HEK293 (cell line): ENCODE data around the gene PRAC2.

Experiments
- CTCF ChIA-PET: fragments of 350-600 bp; formaldehyde crosslinking; extraction: SDS; loops from one replicate; lab custom pipeline; 2021; ENCODE audit warnings: antibody characterized with exemption; lab: Yijun Ruan, JAX
- POLR2A ChIA-PET: fragments of 300-600 bp; formaldehyde crosslinking; extraction: SDS; loops from one replicate; lab custom pipeline; 2020; ENCODE audit warnings: antibody characterized with exemption, inconsistent platforms; lab: Yijun Ruan, JAX
- H3K27ac ChIP-seq: fragments of 200-500 bp; sonication (Bioruptor generic); 2 replicates; pipeline ENCODE4 v1.5.1; 2014; ENCODE audit warnings: low read depth, low read length, control low read depth, inconsistent platforms; ENCODE audit errors: extremely low read depth
- H3K36me3 ChIP-seq, 2 experiments: fragments of 200-500 bp in 1 of 2; sonication (Bioruptor generic) in 1 of 2; 1 replicate in 1 of 2; 2 replicates in 1 of 2; pipeline ENCODE4 v1.5.1; 2014 to 2017; ENCODE audit warnings: inconsistent platforms in 2 of 2, low read length in 2 of 2; ENCODE audit not compliant: control insufficient read depth in 2 of 2, insufficient read depth in 1 of 2
- H3K4me1 ChIP-seq: fragments of 200-500 bp; sonication (Bioruptor generic); 2 replicates; pipeline ENCODE4 v1.5.1; 2014; ENCODE audit warnings: mild to moderate bottlenecking, low read length, inconsistent platforms; ENCODE audit not compliant: control insufficient read depth, insufficient read depth
- H3K4me3 ChIP-seq: 2 replicates; pipeline ENCODE4 v1.5.1; 2011; ENCODE audit warnings: low read depth, mild to moderate bottlenecking, control low read depth, low read length, moderate library complexity
- H3K9me3 ChIP-seq: fragments of 200-500 bp; sonication (Bioruptor generic); 2 replicates; pipeline ENCODE4 v1.5.1; 2014; ENCODE audit warnings: low read depth, low read length, inconsistent platforms; ENCODE audit not compliant: control insufficient read depth, insufficient read depth
- KLF9 ChIP-seq: fragments of 450-650 bp; formaldehyde crosslinking; IDR thresholded peaks from 2 replicates; pipeline ENCODE4 v1.5.1; 2016; ENCODE audit warnings: missing biosample characterization, missing genetic modification characterization, low read depth
- OSR2 ChIP-seq: fragments of 450-650 bp; formaldehyde crosslinking; IDR thresholded peaks from 2 replicates; pipeline ENCODE4 v1.5.1; 2016; ENCODE audit warnings: missing biosample characterization, missing genetic modification characterization
- PRDM1 ChIP-seq: fragments of 450-650 bp; formaldehyde crosslinking; IDR thresholded peaks from 2 replicates; pipeline ENCODE4; 2016; ENCODE audit warnings: missing biosample characterization, missing genetic modification characterization
- SP7 ChIP-seq: fragments of 450-650 bp; formaldehyde crosslinking; IDR thresholded peaks from 2 replicates; pipeline ENCODE4 v1.5.1; 2016; ENCODE audit warnings: missing biosample characterization, missing genetic modification characterization
- ZNF132 ChIP-seq: fragments of 450-650 bp; formaldehyde crosslinking; IDR thresholded peaks from 2 replicates; pipeline ENCODE4 v1.5.1; 2017; ENCODE audit warnings: missing biosample characterization, missing genetic modification characterization, borderline replicate concordance
- ZNF175 ChIP-seq: fragments of 450-650 bp; formaldehyde crosslinking; IDR thresholded peaks from 2 replicates; pipeline ENCODE4 v1.5.1; 2016; ENCODE audit warnings: missing biosample characterization, missing genetic modification characterization
- ZNF2 ChIP-seq: fragments of 450-650 bp; formaldehyde crosslinking; IDR thresholded peaks from 2 replicates; pipeline ENCODE4 v1.5.1; 2016; ENCODE audit warnings: missing biosample characterization, missing genetic modification characterization
- ZNF335 ChIP-seq: fragments of 450-650 bp; formaldehyde crosslinking; conservative IDR thresholded peaks from 2 replicates; pipeline ENCODE4 v1.5.1; 2016; ENCODE audit warnings: missing biosample characterization, missing genetic modification characterization
- ZNF501 ChIP-seq: fragments of 450-650 bp; formaldehyde crosslinking; IDR thresholded peaks from 2 replicates; pipeline ENCODE4 v1.5.1; 2016; ENCODE audit warnings: missing biosample characterization, missing genetic modification characterization
- ZNF558 ChIP-seq: fragments of 450-650 bp; formaldehyde crosslinking; IDR thresholded peaks from 2 replicates; pipeline ENCODE4 v1.5.1; 2016; ENCODE audit warnings: missing biosample characterization, missing genetic modification characterization
- ZNF621 ChIP-seq: fragments of 450-650 bp; formaldehyde crosslinking; IDR thresholded peaks from 2 replicates; pipeline ENCODE4 v1.5.1; 2017; ENCODE audit warnings: missing biosample characterization, missing genetic modification characterization
- ZNF654 ChIP-seq: fragments of 450-650 bp; formaldehyde crosslinking; IDR thresholded peaks from 2 replicates; pipeline ENCODE4 v1.5.1; 2016; ENCODE audit warnings: low read depth, missing biosample characterization, missing genetic modification characterization
- ZNF660 ChIP-seq: fragments of 450-650 bp; IDR thresholded peaks from 2 replicates; pipeline ENCODE4 v1.5.1; 2018; ENCODE audit warnings: missing biosample characterization, mild to moderate bottlenecking, missing genetic modification characterization
- ZNF76 ChIP-seq: fragments of 450-650 bp; formaldehyde crosslinking; IDR thresholded peaks from 2 replicates; pipeline ENCODE4; 2016; ENCODE audit warnings: low read depth, missing biosample characterization, missing genetic modification characterization, borderline replicate concordance
- ZNF776 ChIP-seq: fragments of 450-650 bp; formaldehyde crosslinking; IDR thresholded peaks from 2 replicates; pipeline ENCODE4 v1.5.0; 2017; ENCODE audit warnings: missing biosample characterization, missing genetic modification characterization, borderline replicate concordance
- ZSCAN16 ChIP-seq: fragments of 450-650 bp; formaldehyde crosslinking; IDR thresholded peaks from 2 replicates; pipeline ENCODE4 v1.5.1; 2016; ENCODE audit warnings: missing biosample characterization, missing genetic modification characterization
- ZXDB ChIP-seq: fragments of 450-650 bp; formaldehyde crosslinking; IDR thresholded peaks from 2 replicates; pipeline ENCODE4 v1.5.1; 2016; ENCODE audit warnings: missing biosample characterization, missing genetic modification characterization
- TF ChIP-seq, protein P1 (sequence below): fragments of 450-650 bp; formaldehyde crosslinking; IDR thresholded peaks from 2 replicates; pipeline ENCODE4 v1.5.1; 2016; ENCODE audit warnings: missing biosample characterization, missing genetic modification characterization
- TF ChIP-seq, protein P2 (sequence below): fragments of 450-650 bp; formaldehyde crosslinking; IDR thresholded peaks from 2 replicates; pipeline ENCODE4 v1.5.1; 2016; ENCODE audit warnings: missing biosample characterization, missing genetic modification characterization
- TF ChIP-seq, protein P3 (sequence below): fragments of 450-650 bp; formaldehyde crosslinking; conservative IDR thresholded peaks from 2 replicates; pipeline ENCODE4 v1.5.1; 2016; ENCODE audit warnings: low read depth, missing biosample characterization, missing genetic modification characterization
- TF ChIP-seq, protein P4 (sequence below): fragments of 450-650 bp; formaldehyde crosslinking; IDR thresholded peaks from 2 replicates; pipeline ENCODE4 v1.5.1; 2016; ENCODE audit warnings: missing biosample characterization, missing genetic modification characterization
- TF ChIP-seq, protein P5 (sequence below): fragments of 450-650 bp; formaldehyde crosslinking; IDR thresholded peaks from 2 replicates; pipeline ENCODE4 v1.5.1; 2016; ENCODE audit warnings: missing biosample characterization, missing genetic modification characterization

PRAC2 gene

DNA sequence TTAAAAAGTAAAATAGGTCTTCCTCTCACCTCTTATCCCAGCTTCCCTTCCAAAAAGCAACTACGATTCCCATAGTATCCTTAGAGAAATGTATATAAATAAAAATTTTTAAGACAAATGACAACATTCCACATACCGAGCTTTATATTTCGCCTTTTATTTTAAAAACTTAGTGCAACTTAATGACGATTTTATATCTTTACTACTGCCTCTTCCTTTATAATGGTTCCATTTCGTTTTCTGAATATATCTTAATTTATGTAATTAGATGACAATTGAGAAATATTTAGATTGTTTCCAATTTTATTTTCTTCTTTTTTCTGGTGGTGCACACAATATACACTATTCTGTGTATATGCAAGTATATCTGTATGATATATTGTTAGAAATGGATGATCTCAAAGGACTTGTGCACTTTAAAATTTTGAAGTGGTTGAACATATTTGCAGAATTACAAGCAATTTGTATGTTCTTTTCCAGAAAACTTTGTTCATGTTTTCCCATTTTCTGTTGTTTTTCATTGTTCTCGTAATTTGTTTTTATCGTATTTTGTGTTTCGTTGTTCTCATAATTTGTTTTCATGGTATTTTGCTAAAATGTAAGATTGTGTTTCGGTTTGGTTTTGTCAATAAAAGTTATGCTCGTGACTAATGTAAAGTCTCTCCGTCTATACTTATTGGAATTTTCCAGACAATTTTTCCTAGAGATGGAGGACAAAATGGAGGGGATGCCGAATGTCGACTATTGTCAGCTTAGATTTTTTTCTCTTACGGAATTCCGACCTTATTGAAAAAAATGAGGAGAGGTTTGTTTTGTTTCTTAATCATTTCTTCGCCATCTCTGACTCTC, 26.0 kb downstream of the PRAC2 start:
- POLR2A ChIA-PET = interaction anchor here (1.3 kb wide), 1 partner anchor 9 kb away, joined by 4 read pairs; no protein-coding TSS in a partner anchor
- no peak overlapping the region for H3K27ac ChIP-seq
- no peaks in the 10 kb centered on the region for H3K36me3 ChIP-seq
- no peak overlapping the region for H3K4me3 ChIP-seq
- no peaks in the 10 kb centered on the region for H3K9me3 ChIP-seq
- 0 out of 2 replicates have a peak, but pooled peaks cover 2% of the 10 kb centered on the region for H3K4me1 ChIP-seq
- CTCF ChIA-PET = interaction anchor here (3.4 kb wide), 1 partner anchor 42 kb away, joined by 10 read pairs; no protein-coding TSS in a partner anchor
- TF ChIP-seq ZNF132 (no peak), OSR2 (no peak), ZNF501 (no peak), ZNF776 (tag by site-specific recombination) (no peak), ZNF175 (tag by site-specific recombination) (no peak), KLF9 (tag by site-specific recombination) (no peak), PRDM1 (tag by site-specific recombination) (no peak), SP7 (no peak), ZNF654 (tag by site-specific recombination) (no peak), ZNF621 (tag by site-specific recombination) (no peak), ZNF76 (tag by site-specific recombination) (no peak), ZNF558 (tag by site-specific recombination) (no peak)
- TF ChIP-seq, protein P1, sequence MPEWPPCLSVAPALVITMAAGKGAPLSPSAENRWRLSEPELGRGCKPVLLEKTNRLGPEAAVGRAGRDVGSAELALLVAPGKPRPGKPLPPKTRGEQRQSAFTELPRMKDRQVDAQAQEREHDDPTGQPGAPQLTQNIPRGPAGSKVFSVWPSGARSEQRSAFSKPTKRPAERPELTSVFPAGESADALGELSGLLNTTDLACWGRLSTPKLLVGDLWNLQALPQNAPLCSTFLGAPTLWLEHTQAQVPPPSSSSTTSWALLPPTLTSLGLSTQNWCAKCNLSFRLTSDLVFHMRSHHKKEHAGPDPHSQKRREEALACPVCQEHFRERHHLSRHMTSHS (tag by site-specific recombination) = no peak
- TF ChIP-seq, protein P2, sequence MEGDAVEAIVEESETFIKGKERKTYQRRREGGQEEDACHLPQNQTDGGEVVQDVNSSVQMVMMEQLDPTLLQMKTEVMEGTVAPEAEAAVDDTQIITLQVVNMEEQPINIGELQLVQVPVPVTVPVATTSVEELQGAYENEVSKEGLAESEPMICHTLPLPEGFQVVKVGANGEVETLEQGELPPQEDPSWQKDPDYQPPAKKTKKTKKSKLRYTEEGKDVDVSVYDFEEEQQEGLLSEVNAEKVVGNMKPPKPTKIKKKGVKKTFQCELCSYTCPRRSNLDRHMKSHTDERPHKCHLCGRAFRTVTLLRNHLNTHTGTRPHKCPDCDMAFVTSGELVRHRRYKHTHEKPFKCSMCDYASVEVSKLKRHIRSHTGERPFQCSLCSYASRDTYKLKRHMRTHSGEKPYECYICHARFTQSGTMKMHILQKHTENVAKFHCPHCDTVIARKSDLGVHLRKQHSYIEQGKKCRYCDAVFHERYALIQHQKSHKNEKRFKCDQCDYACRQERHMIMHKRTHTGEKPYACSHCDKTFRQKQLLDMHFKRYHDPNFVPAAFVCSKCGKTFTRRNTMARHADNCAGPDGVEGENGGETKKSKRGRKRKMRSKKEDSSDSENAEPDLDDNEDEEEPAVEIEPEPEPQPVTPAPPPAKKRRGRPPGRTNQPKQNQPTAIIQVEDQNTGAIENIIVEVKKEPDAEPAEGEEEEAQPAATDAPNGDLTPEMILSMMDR = no peak

DNA sequence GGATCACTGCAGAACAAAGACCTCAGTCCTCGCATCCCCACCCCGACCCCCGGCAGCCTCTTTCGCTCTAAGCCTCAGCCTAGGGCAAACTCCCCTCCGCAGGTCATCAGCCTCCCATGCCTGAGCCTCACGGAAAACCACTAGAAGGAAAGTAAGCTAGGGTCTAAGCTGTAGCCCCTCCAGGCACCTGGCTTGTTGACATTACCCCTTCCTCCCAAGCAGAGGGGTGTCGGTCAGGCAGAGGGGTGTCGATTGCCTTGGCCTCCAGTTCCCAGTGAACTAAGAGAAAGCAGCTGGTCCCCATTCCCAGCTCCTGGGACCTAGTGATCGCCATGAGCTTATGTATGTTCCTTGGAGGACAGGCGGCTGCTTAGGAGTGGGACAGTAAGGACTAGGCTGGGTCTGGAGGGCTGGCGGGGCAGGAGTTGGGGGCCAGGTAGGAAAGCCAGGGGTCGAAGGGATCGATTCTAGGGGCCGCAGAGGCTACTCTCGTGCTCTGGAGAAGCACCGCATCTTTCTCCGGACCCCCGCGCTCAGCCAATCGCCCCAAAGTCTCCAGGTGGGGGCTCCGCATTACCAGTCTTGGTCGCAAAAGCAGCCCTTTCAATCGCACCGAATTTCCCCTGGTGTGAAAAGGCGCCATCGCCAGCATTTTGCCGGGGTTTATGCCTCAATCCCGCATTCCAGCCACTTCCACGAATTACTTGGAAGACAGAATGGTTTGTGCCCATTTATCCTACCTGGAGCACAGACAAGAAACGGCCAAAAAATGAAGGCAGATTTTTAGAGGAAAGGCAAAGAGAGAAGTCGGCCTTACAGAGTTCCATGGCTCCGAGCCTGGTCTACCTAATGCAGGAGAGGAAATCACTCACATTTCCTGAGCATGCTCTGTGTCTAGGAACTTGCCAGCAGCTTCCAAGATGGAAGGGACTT, 26.9 kb downstream of the PRAC2 start:
- POLR2A ChIA-PET = interaction anchor here (1.3 kb wide), 1 partner anchor 8 kb away, joined by 4 read pairs; no protein-coding TSS in a partner anchor

DNA sequence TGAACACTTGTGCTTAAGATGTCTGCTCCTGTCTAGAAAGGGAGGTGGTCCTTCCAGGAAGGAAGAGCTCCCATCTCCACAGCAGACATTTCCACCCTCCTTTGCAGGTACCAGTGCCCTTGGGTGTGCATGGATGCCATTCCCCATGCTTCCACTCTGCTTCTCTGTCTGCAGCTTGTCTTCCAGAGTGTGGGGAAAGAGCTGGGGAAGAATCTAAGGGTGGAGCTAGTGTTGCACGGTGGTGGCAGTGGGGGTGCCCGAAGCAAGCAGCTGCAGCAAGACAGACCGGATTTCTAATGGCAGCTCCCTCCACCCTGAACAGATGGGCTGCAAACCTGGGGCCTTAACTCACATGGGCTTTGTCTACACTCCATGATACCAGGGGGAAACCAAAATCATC, 28.2 kb downstream of the PRAC2 start:
- Histone ChIP-seq H3K9me3 (no peaks in the 10 kb centered on the region), H3K36me3 (no peaks in the 10 kb centered on the region), H3K4me1 (0 out of 2 replicates have a peak, but pooled peaks cover 2% of the 10 kb centered on the region), H3K27ac (no peak overlapping the region), H3K4me3 (no peak overlapping the region)
- POLR2A ChIA-PET = no interaction called here
- CTCF ChIA-PET = interaction anchor here (0.7 to 1.3 kb wide), 4 partner anchors 25 to 73 kb away, joined by 3 to 5 read pairs (median 4); no protein-coding TSS in a partner anchor
- TF ChIP-seq ZNF660 (no peak), ZNF2 (no peak), ZNF335 (tag by site-specific recombination) (peak; percentile 48)
- TF ChIP-seq, protein P3, sequence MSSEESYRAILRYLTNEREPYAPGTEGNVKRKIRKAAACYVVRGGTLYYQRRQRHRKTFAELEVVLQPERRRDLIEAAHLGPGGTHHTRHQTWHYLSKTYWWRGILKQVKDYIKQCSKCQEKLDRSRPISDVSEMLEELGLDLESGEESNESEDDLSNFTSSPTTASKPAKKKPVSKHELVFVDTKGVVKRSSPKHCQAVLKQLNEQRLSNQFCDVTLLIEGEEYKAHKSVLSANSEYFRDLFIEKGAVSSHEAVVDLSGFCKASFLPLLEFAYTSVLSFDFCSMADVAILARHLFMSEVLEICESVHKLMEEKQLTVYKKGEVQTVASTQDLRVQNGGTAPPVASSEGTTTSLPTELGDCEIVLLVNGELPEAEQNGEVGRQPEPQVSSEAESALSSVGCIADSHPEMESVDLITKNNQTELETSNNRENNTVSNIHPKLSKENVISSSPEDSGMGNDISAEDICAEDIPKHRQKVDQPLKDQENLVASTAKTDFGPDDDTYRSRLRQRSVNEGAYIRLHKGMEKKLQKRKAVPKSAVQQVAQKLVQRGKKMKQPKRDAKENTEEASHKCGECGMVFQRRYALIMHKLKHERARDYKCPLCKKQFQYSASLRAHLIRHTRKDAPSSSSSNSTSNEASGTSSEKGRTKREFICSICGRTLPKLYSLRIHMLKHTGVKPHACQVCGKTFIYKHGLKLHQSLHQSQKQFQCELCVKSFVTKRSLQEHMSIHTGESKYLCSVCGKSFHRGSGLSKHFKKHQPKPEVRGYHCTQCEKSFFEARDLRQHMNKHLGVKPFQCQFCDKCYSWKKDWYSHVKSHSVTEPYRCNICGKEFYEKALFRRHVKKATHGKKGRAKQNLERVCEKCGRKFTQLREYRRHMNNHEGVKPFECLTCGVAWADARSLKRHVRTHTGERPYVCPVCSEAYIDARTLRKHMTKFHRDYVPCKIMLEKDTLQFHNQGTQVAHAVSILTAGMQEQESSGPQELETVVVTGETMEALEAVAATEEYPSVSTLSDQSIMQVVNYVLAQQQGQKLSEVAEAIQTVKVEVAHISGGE (tag by site-specific recombination) = peak; percentile 35; the same call in 1 of the 2 replicates
- TF ChIP-seq, protein P4, sequence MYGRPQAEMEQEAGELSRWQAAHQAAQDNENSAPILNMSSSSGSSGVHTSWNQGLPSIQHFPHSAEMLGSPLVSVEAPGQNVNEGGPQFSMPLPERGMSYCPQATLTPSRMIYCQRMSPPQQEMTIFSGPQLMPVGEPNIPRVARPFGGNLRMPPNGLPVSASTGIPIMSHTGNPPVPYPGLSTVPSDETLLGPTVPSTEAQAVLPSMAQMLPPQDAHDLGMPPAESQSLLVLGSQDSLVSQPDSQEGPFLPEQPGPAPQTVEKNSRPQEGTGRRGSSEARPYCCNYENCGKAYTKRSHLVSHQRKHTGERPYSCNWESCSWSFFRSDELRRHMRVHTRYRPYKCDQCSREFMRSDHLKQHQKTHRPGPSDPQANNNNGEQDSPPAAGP (tag by site-specific recombination) = no peak
- TF ChIP-seq, protein P5, sequence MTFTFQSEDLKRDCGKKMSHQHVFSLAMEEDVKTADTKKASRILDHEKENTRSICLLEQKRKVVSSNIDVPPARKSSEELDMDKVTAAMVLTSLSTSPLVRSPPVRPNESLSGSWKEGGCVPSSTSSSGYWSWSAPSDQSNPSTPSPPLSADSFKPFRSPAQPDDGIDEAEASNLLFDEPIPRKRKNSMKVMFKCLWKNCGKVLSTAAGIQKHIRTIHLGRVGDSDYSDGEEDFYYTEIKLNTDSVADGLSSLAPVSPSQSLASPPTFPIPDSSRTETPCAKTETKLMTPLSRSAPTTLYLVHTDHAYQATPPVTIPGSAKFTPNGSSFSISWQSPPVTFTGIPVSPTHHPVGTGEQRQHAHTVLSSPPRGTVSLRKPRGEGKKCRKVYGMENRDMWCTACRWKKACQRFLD = no peak

More for the DNA sequence above, 26.9 kb downstream of the PRAC2 start:
- Histone ChIP-seq H3K4me1 (0 out of 2 replicates have a peak, but pooled peaks cover 2% of the 10 kb centered on the region), H3K27ac (no peak overlapping the region), H3K9me3 (no peaks in the 10 kb centered on the region), H3K4me3 (no peak overlapping the region), H3K36me3 (no peaks in the 10 kb centered on the region)
- TF ChIP-seq ZXDB (tag by site-specific recombination) (no peak), PRDM1 (tag by site-specific recombination) (no peak), ZSCAN16 (tag by site-specific recombination) (no peak)
- CTCF ChIA-PET = interaction anchor here (0.5 to 3.4 kb wide), 2 partner anchors 41 to 57 kb away, joined by 3 to 10 read pairs; no protein-coding TSS in a partner anchor
